Measurements from ENCODE around the gene GNAQ.

- TF ChIP-seq CTCF (IDR thresholded peaks at IDR 0.05; ENCODE audit: low read depth, low read length) (no peak), MYC (IDR thresholded peaks at IDR 0.05; ENCODE audit: low read depth, low read length) (no peak), POLR2A (IDR thresholded peaks at IDR 0.05; ENCODE audit: extremely low read depth, insufficient read length) (no peak), MAX (IDR thresholded peaks at IDR 0.05; ENCODE audit: low read depth, low read length) (no peak)
Observed at GRCh38 chr9:78032730-78033457, 1.3 kb upstream of the GNAQ start.
